AG10803 (cell line): ENCODE data around the gene RFWD3.

Experiments used
- DNase-seq: peaks from one replicate; pipeline ENCODE4 v3.0.0; 2010; ENCODE audit warnings: low read depth
- H3K4me3 ChIP-seq: 2 replicates; pipeline ENCODE4 v1.5.1; 2011; ENCODE audit warnings: mild to moderate bottlenecking, low read length, control low read depth
- TF ChIP-seq, protein P1 (sequence below): conservative IDR thresholded peaks from 2 replicates; pipeline ENCODE4 v1.5.1; 2011; ENCODE audit warnings: mild to moderate bottlenecking, low read length, control low read depth, inconsistent platforms

The RFWD3 gene

DNA sequence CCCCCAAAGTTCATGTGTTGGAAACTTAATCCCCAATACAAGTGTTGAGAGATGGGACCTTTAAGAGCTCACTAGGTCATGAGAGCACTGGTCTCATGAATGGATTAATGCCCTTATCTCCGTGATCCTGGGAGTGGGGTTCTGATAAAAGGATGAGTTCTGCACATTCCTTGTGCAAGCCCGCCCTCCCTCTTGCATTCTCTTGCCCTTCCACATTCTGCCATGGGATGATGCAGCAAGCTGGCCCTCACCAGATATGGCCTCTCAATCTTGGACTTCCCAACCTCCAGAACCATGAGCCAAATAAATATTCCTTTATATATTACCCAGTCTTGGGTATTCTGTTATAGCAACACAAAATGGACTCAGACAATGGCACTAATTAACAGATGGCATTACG, 73.8 kb downstream of the RFWD3 start:
- H3K4me3 ChIP-seq = no peak overlapping the region
- DNase-seq = no peak
- TF ChIP-seq, protein P1, sequence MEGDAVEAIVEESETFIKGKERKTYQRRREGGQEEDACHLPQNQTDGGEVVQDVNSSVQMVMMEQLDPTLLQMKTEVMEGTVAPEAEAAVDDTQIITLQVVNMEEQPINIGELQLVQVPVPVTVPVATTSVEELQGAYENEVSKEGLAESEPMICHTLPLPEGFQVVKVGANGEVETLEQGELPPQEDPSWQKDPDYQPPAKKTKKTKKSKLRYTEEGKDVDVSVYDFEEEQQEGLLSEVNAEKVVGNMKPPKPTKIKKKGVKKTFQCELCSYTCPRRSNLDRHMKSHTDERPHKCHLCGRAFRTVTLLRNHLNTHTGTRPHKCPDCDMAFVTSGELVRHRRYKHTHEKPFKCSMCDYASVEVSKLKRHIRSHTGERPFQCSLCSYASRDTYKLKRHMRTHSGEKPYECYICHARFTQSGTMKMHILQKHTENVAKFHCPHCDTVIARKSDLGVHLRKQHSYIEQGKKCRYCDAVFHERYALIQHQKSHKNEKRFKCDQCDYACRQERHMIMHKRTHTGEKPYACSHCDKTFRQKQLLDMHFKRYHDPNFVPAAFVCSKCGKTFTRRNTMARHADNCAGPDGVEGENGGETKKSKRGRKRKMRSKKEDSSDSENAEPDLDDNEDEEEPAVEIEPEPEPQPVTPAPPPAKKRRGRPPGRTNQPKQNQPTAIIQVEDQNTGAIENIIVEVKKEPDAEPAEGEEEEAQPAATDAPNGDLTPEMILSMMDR = no peak

DNA sequence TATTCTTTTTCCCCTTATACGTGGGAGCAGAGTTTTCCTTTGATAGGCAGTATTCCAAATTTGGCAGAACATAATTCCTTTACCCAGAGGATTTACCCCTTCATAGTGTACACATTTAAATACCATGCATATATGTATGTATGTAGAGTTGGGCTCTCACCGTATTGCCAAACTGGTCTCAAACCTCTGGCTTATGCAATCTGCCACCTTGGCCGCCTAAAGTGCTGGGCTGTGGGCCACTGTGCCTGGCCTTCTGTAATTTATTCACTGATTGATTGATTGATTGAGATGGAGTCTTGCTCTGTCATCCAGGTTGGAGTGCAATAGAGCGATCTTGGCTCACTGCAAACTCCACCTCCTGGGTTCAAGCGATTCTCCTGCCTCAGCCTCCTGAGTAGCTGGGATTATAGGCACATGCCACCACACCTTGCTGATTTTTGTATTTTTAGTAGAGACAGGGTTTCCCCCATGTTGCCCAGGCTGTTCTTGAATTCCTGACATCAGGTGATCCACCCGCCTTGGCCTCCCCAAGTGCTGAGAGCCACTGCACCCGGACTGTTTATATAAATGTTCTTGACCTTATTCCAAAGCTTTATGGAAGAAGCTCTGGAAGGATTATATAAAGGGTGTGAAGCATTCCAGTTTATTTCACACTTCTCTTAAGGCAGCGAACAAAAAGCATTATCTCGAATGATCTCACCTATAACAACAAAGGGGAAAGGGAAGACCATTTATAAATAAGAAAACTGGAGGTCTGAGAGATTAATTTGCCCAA, 74.6 kb downstream of the RFWD3 start:
- H3K4me3 ChIP-seq = no peak overlapping the region
- DNase-seq = no peak
- TF ChIP-seq, protein P1 = no peak

DNA sequence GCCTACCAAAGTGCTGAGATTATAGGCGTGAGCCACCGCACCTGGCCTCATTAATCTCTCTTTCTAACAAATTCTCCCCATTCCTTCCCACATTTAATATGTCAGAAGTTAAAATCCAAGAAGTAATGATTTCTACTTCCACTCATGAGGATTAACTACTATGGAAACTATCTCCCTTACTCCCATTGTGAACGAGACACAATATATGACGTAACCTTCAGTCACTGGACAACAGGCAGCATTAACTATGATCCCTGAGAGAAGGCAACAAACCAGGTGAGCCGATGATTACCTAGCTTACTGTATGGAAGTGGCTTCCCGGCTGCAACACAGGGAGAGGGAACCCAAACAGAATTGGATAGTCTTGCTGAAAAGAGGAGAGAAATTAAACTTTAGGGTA, 79.7 kb downstream of the RFWD3 start:
- H3K4me3 ChIP-seq = no peak overlapping the region
- TF ChIP-seq, protein P1 = no peak
- DNase-seq = no peak

DNA sequence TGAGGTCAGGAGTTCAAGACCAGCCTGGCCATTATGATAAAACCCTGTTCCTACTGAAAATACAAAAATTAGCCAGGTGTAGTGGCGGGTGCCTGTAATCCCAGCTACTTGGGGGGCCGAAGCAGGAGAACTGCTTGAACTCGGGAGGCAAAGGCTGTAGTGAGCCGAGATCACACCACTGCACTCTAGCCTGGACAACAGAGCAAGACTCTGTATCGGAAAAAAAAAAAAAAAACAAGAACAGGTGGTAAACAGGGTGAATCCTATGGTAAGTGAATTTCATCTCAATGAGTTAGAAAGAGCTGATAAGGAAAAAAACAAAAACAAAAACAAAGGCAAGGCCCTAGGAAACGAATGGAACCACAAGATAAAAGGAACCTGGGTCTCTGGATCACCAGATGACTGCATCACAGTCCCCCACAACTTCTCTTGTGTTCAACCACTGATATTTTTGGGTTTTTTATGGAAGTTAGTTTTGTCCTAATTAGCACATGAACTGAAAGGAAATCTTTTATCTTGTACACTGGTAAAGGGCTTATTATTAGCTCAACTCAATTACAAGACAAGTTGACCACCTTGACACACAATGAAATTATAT, 80.7 kb downstream of the RFWD3 start:
- H3K4me3 ChIP-seq = no peak overlapping the region
- TF ChIP-seq, protein P1 = no peak
- no peak for DNase-seq

DNA sequence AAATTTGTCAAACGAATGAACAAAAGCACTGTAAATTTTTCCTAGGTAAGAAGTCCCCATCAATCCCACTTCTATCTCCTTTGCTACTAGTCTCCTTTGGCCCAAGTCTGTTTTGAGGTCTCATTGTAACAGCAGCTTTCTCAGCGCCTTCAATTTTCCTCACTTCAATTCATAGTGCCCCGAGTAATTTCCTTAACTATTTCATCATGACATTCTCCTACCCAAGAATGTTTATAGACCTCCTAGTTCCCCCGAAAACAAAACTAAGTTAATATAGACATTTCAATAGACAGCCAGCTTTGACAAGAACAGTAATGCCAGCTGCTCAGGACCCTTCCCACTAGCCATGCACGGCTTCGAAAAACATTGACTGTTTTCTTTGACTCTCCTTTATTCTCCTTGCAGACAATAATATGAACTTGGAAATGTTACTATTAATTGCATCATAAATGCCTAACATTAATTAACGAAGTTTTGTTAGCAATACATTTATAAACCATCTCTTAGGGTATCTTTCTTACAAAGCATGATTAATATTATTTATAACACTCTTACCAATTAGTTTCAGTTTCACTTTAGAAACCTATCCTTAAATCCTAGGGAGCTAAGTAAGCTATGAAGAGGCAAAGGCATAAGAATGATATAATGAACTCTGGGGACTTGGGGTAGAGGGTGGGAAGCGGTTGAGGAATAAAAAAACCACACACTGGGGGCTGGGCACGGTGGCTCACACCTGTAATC, 82.6 kb downstream of the RFWD3 start:
- peak; percentile 21 for DNase-seq
- H3K4me3 ChIP-seq = peak overlapping the region; percentile 36
- TF ChIP-seq, protein P1 = no peak

DNA sequence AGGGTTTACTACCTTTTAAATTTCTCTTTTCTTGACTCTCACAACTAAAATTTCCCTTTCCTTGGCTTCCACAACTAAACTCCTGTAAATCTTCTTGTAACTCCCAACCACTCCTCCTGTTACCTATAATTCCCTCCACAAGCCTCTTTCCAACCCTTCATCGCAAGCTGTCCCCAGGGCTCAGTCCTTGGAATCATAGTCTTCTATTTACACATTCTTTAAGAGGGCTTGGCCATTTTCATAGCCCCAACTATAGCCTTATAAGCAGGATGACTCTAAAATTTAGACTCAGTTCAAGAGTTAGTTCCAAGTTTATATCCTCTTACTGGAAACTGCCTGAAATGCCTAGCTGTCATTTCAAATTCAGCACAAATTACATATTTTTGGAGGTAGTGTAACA, 83.7 kb downstream of the RFWD3 start:
- DNase-seq = no peak
- TF ChIP-seq, protein P1 = no peak
- no peak overlapping the region for H3K4me3 ChIP-seq
